Heart left ventricle (tissue), 13 donors: ENCODE measurements around the gene TGFBR3.

ENCODE experiments used
- CTCF ChIP-seq, 12 donors: fragments of 200-600 bp; sonication (generic) in 4 of 12; IDR thresholded peaks; one replicate each; pipeline versions ENCODE4 v1.5.0 to v1.8.0; 2018 to 2022; ENCODE audit warnings: antibody characterized with exemption in 12 of 12, mild to moderate bottlenecking in 5 of 12
- POLR2A ChIP-seq, 2 donors: fragments of 450-650 bp; IDR thresholded peaks; one replicate each; pipeline ENCODE4 v1.6.1; 2017; ENCODE audit warnings: antibody characterized with exemption in 2 of 2, mild to moderate bottlenecking in 2 of 2, moderate library complexity in 2 of 2
- donor health status: ischemic (EF 13 %, LVEDD 7.1; RV severe dilation, severe dysfunction).
- donor health status: DM: no; HTN: yes; CAD: no.
- donor health status: DM: no; HTN: no; CAD: no.
- donor health status: ischemic (EF 25% LVEDD 6.9; RV normal size, moderate dysfunction).
- donor health status: ischemic (EF 25% LVEDD 5.7; RV mildly dilated, moderate dysfunction).
- donor health status: ischemic (EF 35%, LVEDD 5.7; RV mildly dilated, moderate dysfunction).
- donor health status: nonischemic (EF 11% LVEDD 7.7; RV severe dilation, severe dysfunction).
- donor health status: DM: yes; HTN: yes; CAD: no.
- donor health status: PGD.
- donor health status: ischemic (EF 29% LVEDD 5.4; RV normal size, mild dysfunction).
- donor health status: nonischemic (EF 23%, LVEDD 6.1; RV moderate dilation, normal function).

- TF ChIP-seq CTCF (IDR thresholded peaks at IDR 0.05) = no peak
- TF ChIP-seq POLR2A (IDR thresholded peaks at IDR 0.05) = no peak
These were observed 185.6 kb downstream of the TGFBR3 start for GRCh38 chr1:91700332-91700731.
